Glutamatergic neuron (in vitro differentiated cells): Measurements from ENCODE around the gene BRSK2. TPM values are rescaled to one million over a fixed set of nuclear protein-coding genes. Genes with fewer than 3 reads are reported as not detected.
A peak's percentile ranks its signal among the peaks of the same experiment; 100 is the strongest.

Experiments
- DNase-seq: peaks from one replicate; pipeline ENCODE4 v3.0.0; 2022
- H3K27ac Mint-ChIP-seq: one replicate; pipeline ENCODE4 v1.8.0; 2020; ENCODE audit warnings: mild to moderate bottlenecking, mixed read lengths, inconsistent platforms; ENCODE audit not compliant: unreplicated experiment
- H3K27me3 Mint-ChIP-seq: one replicate; pipeline ENCODE4 v1.8.0; 2020; ENCODE audit warnings: mild to moderate bottlenecking, moderate library complexity, mixed read lengths, inconsistent platforms; ENCODE audit not compliant: unreplicated experiment
- H3K36me3 Mint-ChIP-seq: one replicate; pipeline ENCODE4 v1.8.0; 2020; ENCODE audit warnings: mild to moderate bottlenecking, mixed read lengths, inconsistent platforms; ENCODE audit not compliant: unreplicated experiment
- H3K4me1 Mint-ChIP-seq: one replicate; pipeline ENCODE4 v1.8.0; 2020; ENCODE audit warnings: mild to moderate bottlenecking, low read depth, mixed read lengths, inconsistent platforms; ENCODE audit not compliant: unreplicated experiment
- H3K4me3 Mint-ChIP-seq: one replicate; pipeline ENCODE4 v1.8.0; 2020; ENCODE audit warnings: mild to moderate bottlenecking, mixed read lengths, inconsistent platforms; ENCODE audit not compliant: unreplicated experiment
- H3K9me3 Mint-ChIP-seq: one replicate; pipeline ENCODE4 v1.8.0; 2020; ENCODE audit warnings: mild to moderate bottlenecking, moderate library complexity, mixed read lengths, inconsistent platforms; ENCODE audit not compliant: unreplicated experiment
- total RNA-seq: library from RNA; stranded (reverse); fragmentation: NEBNext Ultra II Directional; extraction: Animal tissue kit (Norgen Biotek cat#: 25700); gene quantifications from one replicate; pipeline ENCODE4 v1.2.1, GENCODE V29; 2021; ENCODE audit not compliant: unreplicated experiment
- TF ChIP-seq, protein P1 (sequence below): fragments of 200-600 bp; sonication (generic); IDR thresholded peaks from one replicate; pipeline ENCODE4 v1.5.0; 2021; ENCODE audit not compliant: partially characterized antibody, unreplicated experiment

The BRSK2 gene
- total RNA-seq, 1 donor from 2014 or later, result 207 TPM

DNA sequence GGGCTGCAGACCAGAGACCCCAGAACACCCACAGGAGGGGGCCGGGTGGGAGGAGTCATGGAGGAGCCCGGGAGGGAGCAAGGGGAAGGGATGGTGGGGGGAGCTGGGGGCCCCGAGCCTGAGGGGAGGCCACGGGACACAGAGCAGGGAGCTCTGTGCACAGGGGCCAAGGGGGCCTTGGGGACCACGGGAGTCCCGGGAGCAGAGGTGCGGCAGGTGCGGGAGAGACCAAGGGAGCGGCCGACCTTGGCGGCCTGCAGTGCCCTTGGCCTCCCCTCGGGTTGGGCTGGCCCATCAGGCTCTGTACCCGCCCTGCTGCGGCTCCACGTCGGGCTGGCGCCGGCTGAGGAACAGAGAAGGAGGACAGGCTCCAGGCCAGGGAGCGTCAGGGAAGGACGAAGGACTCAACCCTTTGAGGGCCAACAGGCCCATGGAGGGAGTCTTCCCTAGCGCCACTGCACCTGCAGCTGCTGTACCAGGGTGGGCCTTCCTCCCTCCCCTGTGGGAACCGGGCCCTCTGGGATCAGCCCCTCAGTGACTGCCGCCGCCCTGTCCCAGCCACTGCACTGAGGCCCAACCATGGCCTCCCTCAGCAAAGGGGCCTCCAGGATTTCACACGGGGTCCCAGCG lies 17.8 kb upstream of the BRSK2 start:
- DNase-seq, result no peak
- Mint-ChIP-seq H3K4me3 (no peak overlapping the region), H3K27ac (no peak overlapping the region), H3K4me1 (no peaks in the 10 kb centered on the region), H3K36me3 (peaks cover 7% of the 10 kb centered on the region), H3K9me3 (peaks cover 3% of the 10 kb centered on the region), H3K27me3 (peaks cover 3% of the 10 kb centered on the region)
- TF ChIP-seq, protein P1, sequence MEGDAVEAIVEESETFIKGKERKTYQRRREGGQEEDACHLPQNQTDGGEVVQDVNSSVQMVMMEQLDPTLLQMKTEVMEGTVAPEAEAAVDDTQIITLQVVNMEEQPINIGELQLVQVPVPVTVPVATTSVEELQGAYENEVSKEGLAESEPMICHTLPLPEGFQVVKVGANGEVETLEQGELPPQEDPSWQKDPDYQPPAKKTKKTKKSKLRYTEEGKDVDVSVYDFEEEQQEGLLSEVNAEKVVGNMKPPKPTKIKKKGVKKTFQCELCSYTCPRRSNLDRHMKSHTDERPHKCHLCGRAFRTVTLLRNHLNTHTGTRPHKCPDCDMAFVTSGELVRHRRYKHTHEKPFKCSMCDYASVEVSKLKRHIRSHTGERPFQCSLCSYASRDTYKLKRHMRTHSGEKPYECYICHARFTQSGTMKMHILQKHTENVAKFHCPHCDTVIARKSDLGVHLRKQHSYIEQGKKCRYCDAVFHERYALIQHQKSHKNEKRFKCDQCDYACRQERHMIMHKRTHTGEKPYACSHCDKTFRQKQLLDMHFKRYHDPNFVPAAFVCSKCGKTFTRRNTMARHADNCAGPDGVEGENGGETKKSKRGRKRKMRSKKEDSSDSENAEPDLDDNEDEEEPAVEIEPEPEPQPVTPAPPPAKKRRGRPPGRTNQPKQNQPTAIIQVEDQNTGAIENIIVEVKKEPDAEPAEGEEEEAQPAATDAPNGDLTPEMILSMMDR, result no peak

DNA sequence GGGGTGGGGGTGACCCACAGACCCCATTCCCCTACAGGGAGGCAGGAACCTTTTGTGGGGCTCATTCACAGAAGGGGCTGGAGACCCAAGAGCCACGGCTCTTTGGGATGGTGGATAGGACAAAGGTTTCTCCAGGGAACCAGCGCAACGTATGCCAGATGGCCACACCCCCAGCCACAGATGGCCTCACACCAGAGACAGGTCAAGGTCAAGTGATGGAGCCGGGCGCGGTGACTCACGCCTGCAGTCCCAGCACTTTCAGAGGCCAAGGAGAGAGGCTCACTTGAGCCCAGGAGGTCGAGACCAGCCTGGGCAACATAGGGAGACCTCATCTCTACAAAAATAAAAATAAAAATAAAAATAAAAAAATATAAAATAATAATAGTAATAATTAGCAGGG lies 17.1 kb upstream of the BRSK2 start:
- peak overlapping the region; percentile 38 for H3K27ac Mint-ChIP-seq
- peaks cover 3% of the 10 kb centered on the region for H3K27me3 Mint-ChIP-seq
- no peak for DNase-seq
- H3K4me3 Mint-ChIP-seq, result no peak overlapping the region
- H3K4me1 Mint-ChIP-seq, result no peaks in the 10 kb centered on the region
- H3K36me3 Mint-ChIP-seq, result peaks cover 6% of the 10 kb centered on the region
- TF ChIP-seq, protein P1, result no peak
- H3K9me3 Mint-ChIP-seq, result peaks cover 3% of the 10 kb centered on the region

DNA sequence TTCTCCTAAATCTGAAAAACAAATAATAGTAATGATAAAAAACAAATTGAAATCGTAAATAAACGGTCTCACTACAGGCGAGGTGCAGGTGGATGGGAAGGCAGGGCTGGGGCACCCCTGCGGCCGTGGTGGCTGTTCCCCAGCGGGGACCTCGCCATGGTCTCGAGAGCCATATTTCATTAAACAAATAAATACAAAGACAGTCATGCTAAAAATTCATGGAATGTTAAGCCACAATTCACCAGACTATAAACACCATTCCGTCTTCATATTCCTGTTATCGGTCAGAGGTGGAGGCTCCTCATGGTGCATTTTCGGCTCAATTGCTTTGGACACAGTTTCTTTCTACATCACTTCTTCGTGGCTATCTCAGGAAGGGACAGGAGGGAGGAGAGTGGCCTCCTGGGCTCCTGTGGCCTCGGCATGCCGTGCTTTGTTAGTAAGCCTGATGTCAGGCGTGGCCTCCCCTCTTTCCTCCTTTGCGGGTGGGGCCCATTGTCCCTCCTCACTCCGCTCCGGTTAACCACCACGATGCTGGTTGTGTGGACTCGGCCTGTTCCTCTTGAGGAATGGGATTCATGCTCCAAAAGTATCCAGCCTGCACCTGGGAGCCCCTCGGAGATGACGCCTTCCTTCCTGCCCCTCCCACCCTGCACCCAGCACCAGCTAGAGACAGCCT lies 16.1 kb upstream of the BRSK2 start:
- Mint-ChIP-seq H3K4me3 (no peak overlapping the region), H3K4me1 (no peaks in the 10 kb centered on the region), H3K9me3 (peaks cover 3% of the 10 kb centered on the region), H3K27me3 (peaks cover 2% of the 10 kb centered on the region), H3K36me3 (peaks cover 6% of the 10 kb centered on the region), H3K27ac (no peak overlapping the region)
- no peak for DNase-seq
- TF ChIP-seq, protein P1, result no peak

DNA sequence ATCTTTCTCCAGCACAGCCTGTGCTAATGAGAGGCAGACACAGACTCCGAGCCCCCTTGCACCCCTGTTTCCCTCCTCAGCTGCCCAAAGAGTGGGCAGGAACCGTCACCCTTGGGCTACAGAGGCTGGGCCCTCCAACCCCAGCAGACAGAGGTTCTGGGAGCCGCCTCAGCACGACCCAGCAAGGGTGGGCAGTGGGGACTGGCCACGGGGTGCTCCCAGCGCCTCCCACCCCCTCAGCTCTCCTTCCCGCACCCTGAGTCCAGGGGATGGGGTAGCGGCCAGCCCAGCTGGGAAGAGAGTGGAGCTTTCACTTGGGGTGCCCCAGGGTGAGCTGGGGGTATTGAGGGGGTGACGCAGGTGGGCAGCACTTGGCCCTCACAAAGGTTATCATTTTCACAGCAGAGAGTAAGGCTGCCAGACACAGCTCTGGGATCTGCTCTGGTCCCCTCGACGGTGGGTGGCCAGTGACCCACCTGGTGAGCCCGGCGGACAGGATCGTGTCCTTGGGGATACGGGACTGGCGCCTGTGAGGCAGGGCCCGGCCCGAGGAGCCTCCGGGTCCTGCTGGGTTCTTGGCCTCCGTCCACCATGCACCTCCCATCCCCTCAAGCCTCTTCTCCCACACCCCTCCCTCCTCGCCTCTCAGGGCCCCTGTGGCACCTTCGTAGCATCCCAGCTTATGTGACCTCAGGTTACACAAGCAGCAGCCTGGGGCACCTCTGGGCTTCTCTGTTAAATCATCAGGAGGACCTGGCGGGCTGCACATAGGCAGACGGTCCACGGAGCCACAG lies 14.4 kb upstream of the BRSK2 start:
- H3K27ac Mint-ChIP-seq, result no peak overlapping the region

More for the DNA sequence above, 14.4 kb upstream of the BRSK2 start:
- TF ChIP-seq, protein P1, result no peak
- H3K36me3 Mint-ChIP-seq, result peaks cover 6% of the 10 kb centered on the region
- DNase-seq, result no peak
- H3K4me1 Mint-ChIP-seq, result no peaks in the 10 kb centered on the region
- H3K27me3 Mint-ChIP-seq, result peaks cover 2% of the 10 kb centered on the region
- peaks cover 3% of the 10 kb centered on the region for H3K9me3 Mint-ChIP-seq
- H3K4me3 Mint-ChIP-seq, result no peak overlapping the region
